Bronchial epithelial cell (primary cell): Measurements from ENCODE around the gene ADSS2. TPM values are rescaled to one million over a fixed set of nuclear protein-coding genes. Genes with fewer than 3 reads are reported as not detected.

ENCODE experiments used
- DNase-seq: peaks from one replicate; pipeline ENCODE4 v3.0.0-alpha.2; 2010; ENCODE audit warnings: low read depth
- FAIRE-seq: peaks from 2 replicates; lab custom pipeline; 2011; peaks lifted over from hg19 to GRCh38; lab: Jason Lieb, UNC
- H3K27me3 ChIP-seq: 2 replicates; pipeline ENCODE4 v1.5.1; 2011; ENCODE audit warnings: low read length; ENCODE audit not compliant: control insufficient read depth, insufficient read depth
- H3K36me3 ChIP-seq: 2 replicates; pipeline ENCODE4 v1.5.1; 2011; ENCODE audit warnings: low read length; ENCODE audit not compliant: control insufficient read depth, insufficient read depth
- H3K4me3 ChIP-seq: 2 replicates; pipeline ENCODE4 v1.5.1; 2011; ENCODE audit warnings: mild to moderate bottlenecking, low read depth, low read length, control low read depth
- CTCF ChIP-seq: IDR thresholded peaks from 2 replicates; pipeline ENCODE4 v1.5.1; 2011; ENCODE audit warnings: mild to moderate bottlenecking, moderate library complexity, low read length, control low read depth, inconsistent platforms; ENCODE audit not compliant: insufficient read depth, severe bottlenecking
- total RNA-seq: library from RNA; depleted of rRNA; stranded (reverse); fragments of >200 nt; gene quantifications from 2 replicates; pipeline ENCODE4 v1.2.1, GENCODE V29; 2014

ADSS2 gene
- total RNA-seq, 1 donor from 2014 or later, result 40.8 TPM

GRCh38 chr1:244403431-244403830, 48.3 kb downstream of the ADSS2 start:
- FAIRE-seq, result no peak
- H3K36me3 ChIP-seq, result peaks cover 5% of the 10 kb centered on the region
- DNase-seq, result no peak
- H3K27me3 ChIP-seq, result no peaks in the 10 kb centered on the region
- H3K4me3 ChIP-seq, result no peak overlapping the region
- TF ChIP-seq CTCF, result no peak

- Histone ChIP-seq H3K4me3 (no peak overlapping the region), H3K36me3 (peaks cover 3% of the 10 kb centered on the region), H3K27me3 (no peaks in the 10 kb centered on the region)
- DNase-seq, result no peak
- no peak for FAIRE-seq
- no peak for TF ChIP-seq CTCF
Measured at GRCh38 chr1:244400974-244401373, 50.7 kb downstream of the ADSS2 start.

- no peaks in the 10 kb centered on the region for H3K27me3 ChIP-seq
- DNase-seq (no peak), FAIRE-seq (no peak)
- peaks cover 1% of the 10 kb centered on the region for H3K36me3 ChIP-seq
- TF ChIP-seq CTCF, result no peak
- H3K4me3 ChIP-seq, result no peak overlapping the region
Measured at GRCh38 chr1:244397131-244397530, 54.6 kb downstream of the ADSS2 start.

- Histone ChIP-seq H3K36me3 (no peaks in the 10 kb centered on the region), H3K27me3 (no peaks in the 10 kb centered on the region), H3K4me3 (no peak overlapping the region)
- no peak for TF ChIP-seq CTCF
- FAIRE-seq (no peak), DNase-seq (peak; percentile 27)
Measured at GRCh38 chr1:244395965-244396364, 55.7 kb downstream of the ADSS2 start.

GRCh38 chr1:244394826-244395765, 56.6 kb downstream of the ADSS2 start:
- Histone ChIP-seq H3K27me3 (no peaks in the 10 kb centered on the region), H3K36me3 (no peaks in the 10 kb centered on the region), H3K4me3 (no peak overlapping the region)
- no peak for DNase-seq
- TF ChIP-seq CTCF, result no peak
- no peak for FAIRE-seq
